Measurements from ENCODE around the gene NCF4.
A peak's percentile ranks its signal among the peaks of the same experiment; 100 is the strongest.

The NCF4 gene

DNA sequence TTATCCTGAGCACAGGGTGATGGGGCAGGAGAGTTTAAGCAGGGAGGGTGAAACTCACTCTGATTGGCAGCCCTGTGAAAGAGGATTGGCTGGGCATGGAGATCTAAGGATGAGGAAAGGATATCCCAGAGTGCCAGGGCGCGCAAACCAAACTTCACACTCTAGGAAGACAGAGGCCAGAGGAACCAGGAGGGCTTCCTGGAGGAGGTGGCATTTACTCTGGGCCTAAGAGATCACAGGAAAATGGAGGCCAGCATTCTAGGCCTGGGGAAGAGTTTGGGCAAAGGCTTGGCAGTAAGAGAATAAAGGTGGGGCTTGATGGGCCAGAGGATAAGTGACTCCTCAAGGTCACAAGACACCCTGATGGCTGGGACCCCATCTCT is 377 bp upstream of the NCF4 start:
- no peak for DNase-seq
- in situ Hi-C loops (cut with HindIII; ENCODE audit: low pct_ligation_motif_present, low pct_unique_long_range_greater_than_20kb, low sequenced_read_pairs): no loop called here

- in situ Hi-C loops (cut with HindIII; ENCODE audit: low pct_ligation_motif_present, low pct_unique_long_range_greater_than_20kb, low sequenced_read_pairs): no loop called here
- no peak for DNase-seq
These were observed 1.7 kb downstream of the NCF4 start for GRCh38 chr22:36862251-36863242.

GRCh38 chr22:36863281-36863680 is 2.5 kb downstream of the NCF4 start:
- DNase-seq: no peak
- in situ Hi-C loops (cut with HindIII; ENCODE audit: low pct_ligation_motif_present, low pct_unique_long_range_greater_than_20kb, low sequenced_read_pairs): no loop called here

GRCh38 chr22:36863979-36864378 is 3.2 kb downstream of the NCF4 start:
- no peak for DNase-seq
- in situ Hi-C loops (cut with HindIII; ENCODE audit: low pct_ligation_motif_present, low pct_unique_long_range_greater_than_20kb, low sequenced_read_pairs): no loop called here

GRCh38 chr22:36864454-36865215 is 3.8 kb downstream of the NCF4 start:
- DNase-seq: no peak
- in situ Hi-C loops (cut with HindIII; ENCODE audit: low pct_ligation_motif_present, low pct_unique_long_range_greater_than_20kb, low sequenced_read_pairs): no loop called here

DNA sequence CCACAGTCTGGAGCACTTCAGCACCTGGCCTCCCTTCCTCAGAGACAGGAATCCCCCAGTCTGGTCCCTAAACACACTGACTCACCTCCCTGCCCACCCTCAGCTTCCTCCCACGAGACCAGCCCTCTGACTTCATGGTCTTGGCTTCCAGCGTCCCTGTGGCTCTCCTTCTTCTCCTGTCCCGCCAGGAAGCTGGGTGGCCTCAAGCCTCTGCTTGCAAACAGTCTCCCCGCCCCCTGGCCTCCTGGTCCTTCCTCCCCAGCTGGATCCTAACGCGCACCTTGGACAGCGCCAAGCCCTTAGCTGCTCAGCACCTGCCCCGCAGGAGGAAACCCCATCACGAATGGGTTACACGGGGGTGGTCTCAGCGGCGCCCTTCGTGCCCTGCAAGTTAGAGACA is 4.5 kb downstream of the NCF4 start:
- DNase-seq: no peak
- in situ Hi-C loops (cut with HindIII; ENCODE audit: low pct_ligation_motif_present, low pct_unique_long_range_greater_than_20kb, low sequenced_read_pairs): no loop called here

DNA sequence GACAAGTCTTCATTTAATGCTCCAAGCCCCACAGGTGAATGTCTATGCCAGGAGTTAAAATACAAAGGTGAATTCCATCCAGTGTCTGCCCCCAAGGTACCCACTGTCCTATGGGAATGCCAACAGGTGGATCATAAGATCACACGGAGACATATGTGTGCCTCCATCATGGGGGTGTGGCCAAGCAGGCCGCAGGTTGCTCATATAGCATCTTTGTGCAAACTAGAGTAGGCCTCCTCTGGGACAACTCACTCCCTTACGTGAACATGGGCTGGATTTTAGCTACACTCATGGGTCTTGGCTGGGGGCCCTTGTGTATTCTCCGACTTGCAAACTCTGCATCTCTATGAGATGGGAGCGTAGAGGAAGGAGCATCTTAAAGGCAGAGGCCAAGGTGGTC is 6.9 kb downstream of the NCF4 start:
- no peak for DNase-seq
- in situ Hi-C loops (cut with HindIII; ENCODE audit: low pct_ligation_motif_present, low pct_unique_long_range_greater_than_20kb, low sequenced_read_pairs): no loop called here

- in situ Hi-C loops (cut with HindIII; ENCODE audit: low pct_ligation_motif_present, low pct_unique_long_range_greater_than_20kb, low sequenced_read_pairs): no loop called here
- DNase-seq: no peak
These were observed 7.9 kb downstream of the NCF4 start for GRCh38 chr22:36868546-36869181.

- DNase-seq: no peak
- in situ Hi-C loops (cut with HindIII; ENCODE audit: low pct_ligation_motif_present, low pct_unique_long_range_greater_than_20kb, low sequenced_read_pairs): no loop called here
These were observed 9.4 kb downstream of the NCF4 start for GRCh38 chr22:36870250-36870649.

- in situ Hi-C loops (cut with HindIII; ENCODE audit: low pct_ligation_motif_present, low pct_unique_long_range_greater_than_20kb, low sequenced_read_pairs): no loop called here
- no peak for DNase-seq
These were observed 10.9 kb downstream of the NCF4 start for GRCh38 chr22:36871669-36872081.

- in situ Hi-C loops (cut with HindIII; ENCODE audit: low pct_ligation_motif_present, low pct_unique_long_range_greater_than_20kb, low sequenced_read_pairs): no loop called here
- DNase-seq: no peak
These were observed 11.3 kb downstream of the NCF4 start for GRCh38 chr22:36872084-36872483.

DNA sequence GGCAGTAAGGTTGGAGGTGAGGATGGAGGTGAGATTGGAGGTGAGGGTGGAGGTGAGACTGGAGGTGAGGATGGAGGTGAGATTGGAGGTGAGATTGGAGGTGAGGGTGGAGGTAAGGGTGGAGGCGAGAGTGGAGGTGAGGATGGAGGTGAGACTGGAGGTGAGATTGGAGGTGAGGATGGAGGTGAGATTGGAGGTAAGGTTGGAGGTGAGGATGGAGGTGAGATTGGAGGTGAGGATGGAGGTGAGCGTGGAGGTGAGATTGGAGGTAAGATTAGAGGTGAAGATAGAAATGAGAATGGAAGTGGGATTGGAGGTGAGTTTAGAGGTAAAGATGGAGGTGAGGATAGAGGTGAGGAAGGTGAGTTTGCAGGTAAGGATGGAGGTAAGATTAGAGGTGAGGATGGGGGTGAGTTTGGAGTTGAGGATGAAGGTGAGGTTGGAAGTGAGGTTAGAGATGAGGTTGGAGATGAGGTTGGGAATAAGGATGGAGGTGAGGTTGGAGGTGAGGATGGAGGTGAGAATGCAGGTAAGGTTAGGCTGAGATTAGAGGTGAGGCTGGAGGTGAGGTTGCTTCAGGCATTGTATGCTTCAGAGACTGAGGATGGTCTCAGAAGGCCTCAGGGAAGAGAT is 12.2 kb downstream of the NCF4 start:
- DNase-seq: no peak
- in situ Hi-C loops (cut with HindIII; ENCODE audit: low pct_ligation_motif_present, low pct_unique_long_range_greater_than_20kb, low sequenced_read_pairs): no loop called here

DNA sequence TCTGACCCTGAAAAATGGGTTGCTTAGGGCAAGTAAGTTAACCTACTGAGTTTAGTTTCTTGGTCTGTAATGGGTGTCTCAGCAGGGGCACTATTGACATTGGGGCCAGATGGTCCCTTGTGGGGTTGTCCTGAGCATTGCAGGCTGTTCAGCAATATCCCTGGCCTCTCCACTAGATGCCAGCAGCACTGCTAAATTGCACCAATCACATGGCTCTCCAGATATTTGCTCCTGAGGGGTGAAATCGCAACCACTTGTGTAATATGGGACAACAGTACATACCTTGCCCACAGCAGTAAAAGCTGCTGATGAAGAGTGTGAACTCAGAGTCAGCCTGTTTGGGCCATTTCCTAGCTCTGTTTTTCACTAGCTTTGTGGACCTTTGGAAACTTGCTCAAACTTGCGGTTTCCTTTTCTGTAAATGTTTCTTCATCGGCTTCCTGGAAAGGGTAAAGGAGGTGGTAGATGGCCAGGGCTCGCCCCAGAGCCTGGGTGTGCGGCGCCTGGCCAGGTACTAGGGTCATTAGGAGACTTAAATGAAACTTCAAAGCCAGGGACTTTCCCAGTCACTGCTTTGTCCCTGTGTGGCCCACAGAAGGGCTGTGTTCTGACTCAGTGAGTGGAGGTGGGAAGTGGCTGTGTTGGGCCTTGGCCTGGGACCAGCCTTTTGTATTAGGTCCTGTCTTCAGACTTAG is 13.0 kb downstream of the NCF4 start:
- DNase-seq: peak; percentile 70
- in situ Hi-C loops (cut with HindIII; ENCODE audit: low pct_ligation_motif_present, low pct_unique_long_range_greater_than_20kb, low sequenced_read_pairs): no loop called here

GRCh38 chr22:36874309-36874696 is 13.5 kb downstream of the NCF4 start:
- in situ Hi-C loops (cut with HindIII; ENCODE audit: low pct_ligation_motif_present, low pct_unique_long_range_greater_than_20kb, low sequenced_read_pairs): no loop called here
- DNase-seq: no peak

DNA sequence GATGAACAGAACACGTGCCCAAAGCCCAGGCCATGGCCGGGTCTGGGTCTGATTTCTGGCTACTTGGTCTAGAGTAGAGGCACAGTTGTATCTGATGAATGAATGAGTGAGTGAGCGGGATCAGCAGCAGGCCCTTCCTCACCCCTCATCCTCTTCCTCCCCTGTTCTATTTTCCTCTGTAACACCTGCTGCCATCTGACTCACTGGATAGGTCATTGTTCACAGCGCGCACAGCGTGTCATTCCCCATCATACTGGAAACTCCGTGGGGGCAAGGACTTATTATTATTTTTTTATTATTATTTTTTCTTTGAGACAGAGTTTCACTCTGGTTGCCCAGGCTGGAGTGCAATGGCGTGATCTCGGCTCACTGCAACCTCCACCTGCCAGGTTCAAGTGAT is 13.9 kb downstream of the NCF4 start:
- no peak for DNase-seq
- in situ Hi-C loops (cut with HindIII; ENCODE audit: low pct_ligation_motif_present, low pct_unique_long_range_greater_than_20kb, low sequenced_read_pairs): no loop called here

DNA sequence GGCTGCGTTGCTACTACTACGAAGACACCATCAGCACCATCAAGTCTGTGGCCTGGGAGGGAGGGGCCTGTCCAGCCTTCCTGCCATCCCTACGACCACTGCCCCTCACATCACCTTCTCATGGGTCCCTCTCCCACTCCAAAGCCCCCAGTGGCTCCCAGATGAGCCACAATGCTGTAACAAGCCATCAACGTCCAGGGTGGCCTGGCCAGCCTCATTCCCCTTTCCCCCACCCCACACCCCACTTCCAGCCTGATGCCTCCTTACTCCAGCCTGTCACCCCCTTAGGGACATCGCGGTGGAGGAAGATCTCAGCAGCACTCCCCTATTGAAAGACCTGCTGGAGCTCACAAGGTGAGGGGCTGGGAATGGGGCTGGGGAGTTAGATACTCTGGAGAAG is 14.9 kb downstream of the NCF4 start:
- in situ Hi-C loops (cut with HindIII; ENCODE audit: low pct_ligation_motif_present, low pct_unique_long_range_greater_than_20kb, low sequenced_read_pairs): no loop called here

GRCh38 chr22:36879775-36880174 is 19.0 kb downstream of the NCF4 start:
- in situ Hi-C loops (cut with HindIII; ENCODE audit: low pct_ligation_motif_present, low pct_unique_long_range_greater_than_20kb, low sequenced_read_pairs): no loop called here
- DNase-seq: no peak

More for the DNA sequence above, 14.9 kb downstream of the NCF4 start:
- no peak for DNase-seq

- DNase-seq: no peak
- in situ Hi-C loops (cut with HindIII; ENCODE audit: low pct_ligation_motif_present, low pct_unique_long_range_greater_than_20kb, low sequenced_read_pairs): no loop called here
These were observed 20.9 kb downstream of the NCF4 start for GRCh38 chr22:36881504-36882245.

All from ACHN (cell line).